ENCODE results near the gene ABCA10.

DNA sequence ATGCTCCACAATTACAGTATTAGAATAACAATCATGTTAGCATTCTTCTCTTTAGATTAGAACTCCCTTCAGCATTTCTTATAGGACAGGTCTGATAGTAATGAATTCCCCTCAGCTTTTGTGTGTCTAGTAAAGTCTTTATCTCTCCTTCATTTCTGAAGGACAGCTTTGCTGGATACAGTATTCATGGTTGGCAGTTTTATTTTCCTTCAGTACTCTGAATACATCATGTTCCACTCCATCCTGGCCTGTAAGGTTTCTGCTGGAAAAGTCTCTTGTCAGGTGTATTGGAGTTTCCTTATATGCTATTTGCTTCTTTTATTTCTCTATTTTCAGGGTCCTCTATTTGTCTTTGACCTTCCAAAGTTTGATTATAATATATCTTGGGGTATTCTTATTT, 4.0 kb upstream of the ABCA10 start:
- TF ChIP-seq ZNF677 (tag by site-specific recombination; IDR thresholded peaks at IDR 0.05) (no peak), ZNF830 (tag by site-specific recombination; IDR thresholded peaks at IDR 0.05; ENCODE audit: low read depth) (no peak), SALL2 (tag by site-specific recombination; IDR thresholded peaks at IDR 0.05; ENCODE audit: borderline replicate concordance) (no peak), REST (tag by site-specific recombination; IDR thresholded peaks at IDR 0.05) (no peak), ZNF274 (IDR thresholded peaks at IDR 0.05; ENCODE audit: low read length) (no peak), ZNF274 (tag by site-specific recombination; IDR thresholded peaks at IDR 0.05; ENCODE audit: borderline replicate concordance) (no peak), ZNF530 (tag by site-specific recombination; IDR thresholded peaks at IDR 0.05; ENCODE audit: low read depth) (no peak), ZNF510 (tag by site-specific recombination; IDR thresholded peaks at IDR 0.05; ENCODE audit: insufficient replicate concordance) (no peak), ZBTB7A (tag by site-specific recombination; IDR thresholded peaks at IDR 0.05; ENCODE audit: low read depth) (no peak), ZNF707 (tag by site-specific recombination; IDR thresholded peaks at IDR 0.05) (no peak), ZNF549 (tag by site-specific recombination; IDR thresholded peaks at IDR 0.05) (no peak)
- TF ChIP-seq, protein P1, sequence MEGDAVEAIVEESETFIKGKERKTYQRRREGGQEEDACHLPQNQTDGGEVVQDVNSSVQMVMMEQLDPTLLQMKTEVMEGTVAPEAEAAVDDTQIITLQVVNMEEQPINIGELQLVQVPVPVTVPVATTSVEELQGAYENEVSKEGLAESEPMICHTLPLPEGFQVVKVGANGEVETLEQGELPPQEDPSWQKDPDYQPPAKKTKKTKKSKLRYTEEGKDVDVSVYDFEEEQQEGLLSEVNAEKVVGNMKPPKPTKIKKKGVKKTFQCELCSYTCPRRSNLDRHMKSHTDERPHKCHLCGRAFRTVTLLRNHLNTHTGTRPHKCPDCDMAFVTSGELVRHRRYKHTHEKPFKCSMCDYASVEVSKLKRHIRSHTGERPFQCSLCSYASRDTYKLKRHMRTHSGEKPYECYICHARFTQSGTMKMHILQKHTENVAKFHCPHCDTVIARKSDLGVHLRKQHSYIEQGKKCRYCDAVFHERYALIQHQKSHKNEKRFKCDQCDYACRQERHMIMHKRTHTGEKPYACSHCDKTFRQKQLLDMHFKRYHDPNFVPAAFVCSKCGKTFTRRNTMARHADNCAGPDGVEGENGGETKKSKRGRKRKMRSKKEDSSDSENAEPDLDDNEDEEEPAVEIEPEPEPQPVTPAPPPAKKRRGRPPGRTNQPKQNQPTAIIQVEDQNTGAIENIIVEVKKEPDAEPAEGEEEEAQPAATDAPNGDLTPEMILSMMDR (tag by site-specific recombination; IDR thresholded peaks at IDR 0.05): no peak
- TF ChIP-seq, protein P2, sequence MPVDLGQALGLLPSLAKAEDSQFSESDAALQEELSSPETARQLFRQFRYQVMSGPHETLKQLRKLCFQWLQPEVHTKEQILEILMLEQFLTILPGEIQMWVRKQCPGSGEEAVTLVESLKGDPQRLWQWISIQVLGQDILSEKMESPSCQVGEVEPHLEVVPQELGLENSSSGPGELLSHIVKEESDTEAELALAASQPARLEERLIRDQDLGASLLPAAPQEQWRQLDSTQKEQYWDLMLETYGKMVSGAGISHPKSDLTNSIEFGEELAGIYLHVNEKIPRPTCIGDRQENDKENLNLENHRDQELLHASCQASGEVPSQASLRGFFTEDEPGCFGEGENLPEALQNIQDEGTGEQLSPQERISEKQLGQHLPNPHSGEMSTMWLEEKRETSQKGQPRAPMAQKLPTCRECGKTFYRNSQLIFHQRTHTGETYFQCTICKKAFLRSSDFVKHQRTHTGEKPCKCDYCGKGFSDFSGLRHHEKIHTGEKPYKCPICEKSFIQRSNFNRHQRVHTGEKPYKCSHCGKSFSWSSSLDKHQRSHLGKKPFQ (tag by site-specific recombination; IDR thresholded peaks at IDR 0.05): no peak
